Measurements from ENCODE around the gene ZNF541. TPM values are rescaled to one million over a fixed set of nuclear protein-coding genes. Genes with fewer than 3 reads are reported as not detected.
A peak's percentile ranks its signal among the peaks of the same experiment; 100 is the strongest.

The ZNF541 gene
- under 1 TPM in 1 of 6 experiments, not detected in 5; 0.26 TPM for total RNA-seq (2021; fragmentation: NEBNext Ultra II Directional; extraction: Animal tissue kit (Norgen Biotek cat#: 25700))
- long read RNA-seq: 0 reads

- no peaks in the 10 kb centered on the region for H3K9me3 Mint-ChIP-seq
- peaks cover 7% of the 10 kb centered on the region for H3K27me3 Mint-ChIP-seq (ENCODE audit: insufficient read depth)
- H3K4me3 Mint-ChIP-seq: no peak within 1 kb of the TSS
- H3K27ac Mint-ChIP-seq: no peak within 1 kb of the TSS
- no peak for TF ChIP-seq CTCF (IDR thresholded peaks at IDR 0.05)
- no peak for DNase-seq
- no peaks in the 10 kb centered on the region for H3K36me3 Mint-ChIP-seq (ENCODE audit: low read depth)
- no peaks in the 10 kb centered on the region for H3K4me1 Mint-ChIP-seq (ENCODE audit: low read depth)
Measured at GRCh38 chr19:47573071-47574026, at the start of gene ZNF541. TSS of gene ZNF541 (minus strand) at chr19:47573148. CDS start at chr19:47555856, 17,292 bp downstream.

GRCh38 chr19:47619763-47620162, 46.8 kb upstream of the ZNF541 start:
- DNase-seq: peak; percentile 48
- Mint-ChIP-seq H3K4me1 (ENCODE audit: low read depth) (peaks cover 28% of the 10 kb centered on the region), H3K27ac (peak overlapping the region; percentile 75), H3K9me3 (no peaks in the 10 kb centered on the region), H3K36me3 (ENCODE audit: low read depth) (peaks cover 12% of the 10 kb centered on the region), H3K4me3 (no peak overlapping the region; the same call in 1 of the 2 replicates), H3K27me3 (ENCODE audit: insufficient read depth) (no peaks in the 10 kb centered on the region; the same call in 1 of the 2 replicates)
- TF ChIP-seq CTCF (IDR thresholded peaks at IDR 0.05): no peak

GRCh38 chr19:47618771-47619170, 45.8 kb upstream of the ZNF541 start:
- Mint-ChIP-seq H3K9me3 (no peaks in the 10 kb centered on the region), H3K27me3 (ENCODE audit: insufficient read depth) (no peaks in the 10 kb centered on the region; the same call in 1 of the 2 replicates), H3K4me3 (no peak overlapping the region), H3K27ac (no peak overlapping the region), H3K36me3 (ENCODE audit: low read depth) (peaks cover 7% of the 10 kb centered on the region), H3K4me1 (ENCODE audit: low read depth) (peaks cover 29% of the 10 kb centered on the region)
- DNase-seq: no peak
- no peak for TF ChIP-seq CTCF (IDR thresholded peaks at IDR 0.05)

GRCh38 chr19:47615714-47616113, 42.8 kb upstream of the ZNF541 start:
- no peak overlapping the region for H3K4me3 Mint-ChIP-seq
- no peaks in the 10 kb centered on the region for H3K9me3 Mint-ChIP-seq
- no peak for TF ChIP-seq CTCF (IDR thresholded peaks at IDR 0.05)
- DNase-seq: no peak
- peak overlapping the region; percentile 18; the same call in 1 of the 2 replicates for H3K27ac Mint-ChIP-seq
- no peaks in the 10 kb centered on the region; the same call in 1 of the 2 replicates for H3K27me3 Mint-ChIP-seq (ENCODE audit: insufficient read depth)
- peaks cover 54% of the 10 kb centered on the region for H3K4me1 Mint-ChIP-seq (ENCODE audit: low read depth)
- H3K36me3 Mint-ChIP-seq (ENCODE audit: low read depth): peaks cover 7% of the 10 kb centered on the region

- Mint-ChIP-seq H3K4me1 (ENCODE audit: low read depth) (peaks cover 57% of the 10 kb centered on the region), H3K4me3 (no peak overlapping the region), H3K27me3 (ENCODE audit: insufficient read depth) (no peaks in the 10 kb centered on the region; the same call in 1 of the 2 replicates), H3K9me3 (no peaks in the 10 kb centered on the region), H3K27ac (no peak overlapping the region), H3K36me3 (ENCODE audit: low read depth) (peaks cover 7% of the 10 kb centered on the region)
- DNase-seq: no peak
- TF ChIP-seq CTCF (IDR thresholded peaks at IDR 0.05): no peak
Measured at GRCh38 chr19:47615230-47615629, 42.3 kb upstream of the ZNF541 start.

Data from HFFc6 (cell line).